PC-3 (cell line): Measurements from ENCODE around the gene BCAS3. TPM values are rescaled to one million over a fixed set of nuclear protein-coding genes. Genes with fewer than 3 reads are reported as not detected.

Source experiments
- ATAC-seq: fragments of 200-7000 bp; cut with Tn5 transposase; 2 replicates; pipeline ENCODE4 v1.9.1; 2020; ENCODE audit warnings: mild to moderate bottlenecking, moderate library complexity
- BruUV-seq: library from RNA; stranded (reverse); fragments of 400-500 nt; replicated peaks from 2 replicates; lab custom pipeline; 2021; lab: Mats Ljungman, UMichigan
- CTCF ChIA-PET: fragments of 300-600 bp; sonication (Branson Sonifier 250); formaldehyde crosslinking; loops from one replicate; lab custom pipeline; 2022; ENCODE audit warnings: antibody characterized with exemption; lab: Charles Lee
- POLR2A ChIA-PET: fragments of 300-600 bp; sonication (Branson Sonifier 250); formaldehyde crosslinking; loops from one replicate; lab custom pipeline; 2022; ENCODE audit warnings: antibody characterized with exemption; ENCODE audit not compliant: unreplicated experiment; lab: Charles Lee
- DNase-seq: peaks from one replicate; pipeline ENCODE4 v3.0.0-alpha.2; 2015
- H2AFZ ChIP-seq: fragments of 300-600 bp; sonication (generic); 2 replicates; pipeline ENCODE4 v1.6.0; 2016; ENCODE audit warnings: antibody characterized with exemption, low read length
- H3F3A ChIP-seq: fragments of 300-600 bp; sonication (generic); one replicate; pipeline ENCODE4 v1.6.0; 2017; ENCODE audit warnings: antibody characterized with exemption, low read length, control low read depth, mild to moderate bottlenecking; ENCODE audit not compliant: unreplicated experiment
- H3K27ac ChIP-seq: fragments of 300-600 bp; sonication (generic); 2 replicates; pipeline ENCODE4 v1.5.1; 2016; ENCODE audit warnings: mild to moderate bottlenecking, low read length
- H3K27me3 ChIP-seq: fragments of 300-600 bp; sonication (generic); 2 replicates; pipeline ENCODE4 v1.6.1; 2016; ENCODE audit warnings: low read length, mixed read lengths
- H3K36me3 ChIP-seq: fragments of 300-600 bp; sonication (generic); 2 replicates; pipeline ENCODE4 v1.6.1; 2016; ENCODE audit warnings: low read depth, mixed run types, low read length, mixed read lengths
- H3K4me1 ChIP-seq: fragments of 300-600 bp; sonication (generic); 2 replicates; pipeline ENCODE4 v1.5.1; 2016; ENCODE audit warnings: low read length; ENCODE audit not compliant: insufficient read depth
- H3K4me2 ChIP-seq: fragments of 300-600 bp; sonication (generic); 2 replicates; pipeline ENCODE4 v1.6.0; 2016; ENCODE audit warnings: low read length
- H3K4me3 ChIP-seq: fragments of 300-600 bp; sonication (generic); 2 replicates; pipeline ENCODE4 v1.5.1; 2016; ENCODE audit warnings: mild to moderate bottlenecking, low read length, mixed read lengths
- H3K79me2 ChIP-seq: fragments of 300-600 bp; sonication (generic); 2 replicates; pipeline ENCODE4 v1.6.1; 2017; ENCODE audit warnings: low read length, mixed read lengths
- H3K9ac ChIP-seq: fragments of 300-600 bp; sonication (generic); 2 replicates; pipeline ENCODE4 v1.6.0; 2016; ENCODE audit warnings: mild to moderate bottlenecking, low read length
- H3K9me2 ChIP-seq: fragments of 300-600 bp; sonication (generic); replicated peaks from 2 replicates; pipeline ENCODE4 v1.6.1; 2016; ENCODE audit warnings: mixed run types, low read length, mixed read lengths
- H3K9me3 ChIP-seq: fragments of 300-600 bp; sonication (generic); 2 replicates; pipeline ENCODE4 v1.6.1; 2016; ENCODE audit warnings: low read length, mixed read lengths
- H4K20me1 ChIP-seq: fragments of 300-600 bp; sonication (generic); 2 replicates; pipeline ENCODE4 v1.6.1; 2016; ENCODE audit warnings: low read length, mixed read lengths
- CTCF ChIP-seq: fragments of 300-600 bp; sonication (generic); conservative IDR thresholded peaks from 2 replicates; pipeline ENCODE4 v1.5.1; 2017; ENCODE audit warnings: antibody characterized with exemption, low read depth, mild to moderate bottlenecking, low read length
- EZH2 ChIP-seq: fragments of 300-600 bp; sonication (generic); IDR thresholded peaks from one replicate; pipeline ENCODE4 v1.6.1; 2017; ENCODE audit warnings: antibody characterized with exemption, mild to moderate bottlenecking, low read length; ENCODE audit not compliant: unreplicated experiment
- EZH2phosphoT487 ChIP-seq: fragments of 300-600 bp; sonication (generic); IDR thresholded peaks from 2 replicates; pipeline ENCODE4 v1.6.1; 2018; ENCODE audit warnings: mild to moderate bottlenecking, antibody characterized with exemption, low read length, borderline replicate concordance
- intact Hi-C: fragments of 100-400 bp; cut with micrococcal nuclease; formaldehyde crosslinking; loops from 2 replicates; pipeline ENCODE4 v1.9.0; 2023
- total RNA-seq: library from RNA; depleted of rRNA; stranded (reverse); fragments of >200 nt; gene quantifications from 2 replicates; pipeline ENCODE4 v1.2.3, GENCODE V29; 2014

The BCAS3 gene
- total RNA-seq, 1 experiment from 2014 or later: 25.9 TPM

GRCh38 chr17:61232871-61233270 lies 555.2 kb downstream of the BCAS3 start:
- ChIA-PET POLR2A (no interaction called here), CTCF (interaction anchor here (1.0 kb wide), 1 partner anchor 117 kb away, joined by 5 read pairs; no protein-coding TSS in a partner anchor)
- BruUV-seq: no TSS peak
- Histone ChIP-seq H3K4me2 (no peak overlapping the region), H3K27ac (no peak overlapping the region), H2AFZ (no peak overlapping the region), H4K20me1 (no peaks in the 10 kb centered on the region), H3K9me2 (no peaks in the 10 kb centered on the region), H3K9ac (no peak overlapping the region), H3K4me1 (no peaks in the 10 kb centered on the region), H3F3A (no peaks in the 10 kb centered on the region), H3K9me3 (no peaks in the 10 kb centered on the region), H3K36me3 (no peaks in the 10 kb centered on the region), H3K4me3 (no peak overlapping the region), H3K27me3 (no peaks in the 10 kb centered on the region), H3K79me2 (no peaks in the 10 kb centered on the region)
- DNase-seq (no peak), ATAC-seq (no peak)
- intact Hi-C loops: no loop called here
- no peak for TF ChIP-seq EZH2phosphoT487
- TF ChIP-seq EZH2: no peak
- no peak for TF ChIP-seq CTCF

GRCh38 chr17:61233991-61234750 lies 556.5 kb downstream of the BCAS3 start:
- Histone ChIP-seq H4K20me1 (no peaks in the 10 kb centered on the region), H3K9me3 (no peaks in the 10 kb centered on the region), H3K9ac (no peak overlapping the region), H3K4me2 (no peak overlapping the region), H3K4me1 (no peaks in the 10 kb centered on the region), H3K36me3 (no peaks in the 10 kb centered on the region), H3K9me2 (no peaks in the 10 kb centered on the region), H3K4me3 (no peak overlapping the region), H3K27ac (no peak overlapping the region), H3K79me2 (no peaks in the 10 kb centered on the region), H3K27me3 (no peaks in the 10 kb centered on the region), H3F3A (no peaks in the 10 kb centered on the region), H2AFZ (no peak overlapping the region)
- POLR2A ChIA-PET: interaction anchor here (0.6 kb wide), 1 partner anchor 48 kb away, joined by 3 read pairs; no protein-coding TSS in a partner anchor
- no peak for DNase-seq
- no peak for TF ChIP-seq CTCF
- TF ChIP-seq EZH2phosphoT487: no peak
- TF ChIP-seq EZH2: no peak
- intact Hi-C loops: no loop called here
- no TSS peak for BruUV-seq
- no peak for ATAC-seq
- CTCF ChIA-PET: no interaction called here
